ENCODE results near the gene UTP4.
A peak's percentile ranks its signal among the peaks of the same experiment; 100 is the strongest.

Gene UTP4

GRCh38 chr16:69180011-69180338 is 47.5 kb downstream of the UTP4 start:
- DNase-seq = no peak

- DNase-seq = no peak
These were observed 50.4 kb downstream of the UTP4 start for GRCh38 chr16:69182730-69183416.

DNA sequence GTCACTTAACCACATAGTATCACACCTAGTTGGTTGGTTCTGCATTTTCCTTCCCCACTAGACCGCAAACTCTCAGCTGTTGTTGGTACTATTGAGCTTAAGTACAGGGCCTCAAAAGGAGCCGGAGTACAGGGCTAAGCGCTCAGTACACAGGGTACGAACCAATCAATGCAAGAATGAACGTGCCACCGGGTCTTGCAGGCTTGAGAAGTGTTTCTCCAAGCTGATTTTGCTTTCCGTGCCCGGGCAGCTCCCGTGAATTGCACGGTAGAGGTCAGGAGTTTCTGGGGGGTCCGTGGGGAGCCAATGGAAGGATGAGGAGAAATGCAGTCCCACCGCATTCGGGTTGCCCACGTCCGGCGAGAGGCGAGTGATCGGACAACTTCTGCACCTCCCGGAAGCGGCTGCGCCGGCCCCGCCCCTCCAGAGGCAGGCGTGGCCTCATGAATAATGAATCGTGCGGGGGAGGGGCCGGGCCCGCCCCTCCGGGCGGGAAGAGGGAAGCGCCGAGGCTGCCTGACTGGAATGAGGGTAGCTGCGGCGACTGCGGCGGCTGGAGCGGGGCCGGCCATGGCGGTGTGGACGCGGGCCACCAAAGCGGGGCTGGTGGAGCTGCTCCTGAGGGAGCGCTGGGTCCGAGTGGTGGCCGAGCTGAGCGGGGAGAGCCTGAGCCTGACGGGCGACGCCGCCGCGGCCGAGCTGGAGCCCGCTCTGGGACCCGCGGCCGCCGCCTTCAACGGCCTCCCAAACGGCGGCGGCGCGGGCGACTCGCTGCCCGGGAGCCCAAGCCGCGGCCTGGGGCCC is 54.4 kb downstream of the UTP4 start, which contains the start of gene SNTB2:
Gene SNTB2, plus strand, starts transcription at position 523 of the 804 bp plus-strand sequence. Its CDS starts 3 bp downstream, at position 526.
- DNase-seq = peak; percentile 73

DNA sequence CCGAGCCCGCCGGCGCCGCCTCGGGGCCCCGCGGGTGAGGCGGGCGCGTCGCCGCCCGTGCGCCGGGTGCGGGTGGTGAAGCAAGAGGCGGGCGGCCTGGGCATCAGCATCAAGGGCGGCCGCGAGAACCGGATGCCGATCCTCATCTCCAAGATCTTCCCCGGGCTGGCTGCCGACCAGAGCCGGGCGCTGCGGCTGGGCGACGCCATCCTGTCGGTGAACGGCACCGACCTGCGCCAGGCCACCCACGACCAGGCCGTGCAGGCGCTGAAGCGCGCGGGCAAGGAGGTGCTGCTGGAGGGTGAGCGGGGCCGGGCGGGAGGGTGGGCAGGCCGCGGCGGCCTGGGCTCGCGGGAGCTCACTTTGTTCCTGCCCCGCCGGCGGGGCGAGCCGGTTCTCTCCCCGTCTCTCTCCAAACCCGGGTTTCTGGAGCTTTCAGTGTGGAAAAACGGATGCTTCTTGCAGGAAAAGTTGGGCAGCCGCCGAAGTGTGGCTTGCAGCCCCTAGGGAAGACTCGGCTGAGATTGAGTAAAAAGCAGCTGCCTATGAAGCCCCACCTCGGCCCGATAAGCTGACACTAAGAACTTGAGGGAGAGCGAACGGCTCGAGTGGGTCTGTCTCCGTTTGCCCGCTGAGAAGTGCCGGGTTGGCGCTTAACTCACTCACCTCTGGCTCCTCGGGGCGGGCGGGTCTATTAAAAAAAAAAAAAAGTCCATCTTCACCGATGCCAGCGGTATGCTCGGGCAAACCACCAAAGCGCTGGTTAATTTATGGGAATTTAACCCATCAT is 55.2 kb downstream of the UTP4 start:
- DNase-seq = peak; percentile 42

- no peak for DNase-seq
These were observed 55.7 kb downstream of the UTP4 start for GRCh38 chr16:69188236-69188549.

DNA sequence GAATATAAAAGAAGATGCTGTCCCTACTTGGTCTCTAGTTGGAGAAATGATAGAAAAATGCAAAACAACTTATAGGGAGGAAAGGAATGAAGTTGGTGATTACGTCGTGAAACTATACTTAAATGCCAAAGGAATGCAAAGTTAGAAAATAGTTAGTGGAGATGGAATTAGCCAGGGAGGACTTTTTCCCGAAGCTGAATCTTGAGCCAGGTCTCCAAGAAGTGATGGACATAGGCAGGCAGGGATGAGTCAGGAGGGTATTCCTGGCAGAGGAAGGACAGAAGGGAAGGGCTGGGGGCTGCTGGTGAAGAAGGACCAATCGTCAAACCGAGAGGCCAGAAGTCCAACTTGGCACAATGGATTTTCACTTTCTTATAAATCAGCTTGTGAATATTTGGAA is 56.3 kb downstream of the UTP4 start:
- no peak for DNase-seq

GRCh38 chr16:69190046-69190588 is 57.7 kb downstream of the UTP4 start:
- no peak for DNase-seq

DNA sequence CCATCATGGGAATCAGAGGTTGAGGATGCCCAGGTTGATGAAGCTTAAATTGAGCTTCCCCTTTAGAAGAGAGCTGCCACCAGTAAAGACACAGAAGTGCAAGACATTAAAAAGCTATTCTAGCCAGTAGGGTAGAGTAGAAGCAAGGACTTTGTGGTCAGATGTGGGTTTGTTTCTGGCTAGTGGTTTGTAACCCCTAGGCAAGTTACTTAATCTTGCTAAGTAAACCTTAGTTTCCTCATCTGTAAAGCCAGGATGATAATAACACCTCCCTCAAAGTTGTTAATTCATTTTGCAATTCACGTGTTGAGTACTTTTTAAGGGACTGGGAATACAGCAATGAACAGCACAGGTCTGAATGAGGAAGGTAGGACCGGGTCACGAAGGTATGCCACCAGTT is 58.1 kb downstream of the UTP4 start:
- DNase-seq = no peak

DNA sequence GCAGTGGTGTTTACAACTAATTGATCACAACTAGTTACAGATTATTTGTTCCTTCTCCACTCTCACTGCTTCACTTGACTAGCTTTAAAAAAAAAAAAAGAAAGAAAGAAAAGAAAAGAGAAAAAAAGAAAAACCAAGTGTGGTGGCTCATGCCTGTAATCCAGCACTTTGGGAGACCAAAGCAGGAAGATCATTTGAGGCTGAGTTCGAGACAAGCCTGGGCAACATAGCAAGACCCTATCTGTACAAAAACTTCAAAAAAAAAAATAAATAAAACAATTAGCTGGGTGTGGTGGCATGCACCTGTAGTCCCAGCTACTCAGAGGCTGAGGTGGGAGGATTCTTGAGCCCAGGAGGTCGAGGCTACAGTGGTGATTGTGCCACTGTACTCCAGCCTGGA is 58.7 kb downstream of the UTP4 start:
- no peak for DNase-seq

DNA sequence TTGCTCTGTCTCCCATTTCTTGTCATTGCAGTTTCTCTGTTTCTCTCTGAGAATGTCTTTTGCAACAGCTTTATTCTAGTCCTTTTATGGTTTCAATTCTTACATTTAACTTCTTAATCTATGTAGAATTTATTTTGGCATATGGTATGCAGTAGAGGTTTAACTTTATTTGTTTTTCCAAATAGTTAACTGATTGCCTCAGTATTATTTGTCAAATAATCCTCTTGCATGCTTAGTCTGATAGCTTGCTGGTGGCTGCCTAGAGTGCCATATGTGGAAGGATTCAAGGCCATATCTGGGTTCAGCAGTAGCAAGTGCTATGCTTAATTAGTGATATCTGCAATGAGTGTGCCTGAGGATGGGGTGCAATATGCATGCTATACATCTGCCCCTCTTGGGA is 61.4 kb downstream of the UTP4 start:
- DNase-seq = no peak

DNA sequence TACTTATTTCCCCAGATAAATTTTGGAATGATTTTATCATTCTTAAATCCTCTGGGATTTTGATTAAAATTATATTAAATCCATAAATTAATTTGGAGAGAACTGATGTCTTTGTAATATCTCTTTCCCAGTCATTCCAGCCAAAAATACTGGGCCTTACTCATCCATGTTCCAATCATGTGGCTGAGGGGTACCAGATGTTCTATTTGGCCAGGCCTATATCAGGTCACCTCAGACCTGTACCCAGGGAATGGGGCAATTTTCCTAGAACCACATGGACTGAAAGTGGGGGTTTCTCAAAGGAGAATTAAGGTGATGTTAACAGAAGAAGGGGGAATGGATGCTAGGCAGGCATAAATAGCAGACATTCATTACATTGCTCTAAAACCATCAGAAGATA is 62.0 kb downstream of the UTP4 start:
- no peak for DNase-seq

DNA sequence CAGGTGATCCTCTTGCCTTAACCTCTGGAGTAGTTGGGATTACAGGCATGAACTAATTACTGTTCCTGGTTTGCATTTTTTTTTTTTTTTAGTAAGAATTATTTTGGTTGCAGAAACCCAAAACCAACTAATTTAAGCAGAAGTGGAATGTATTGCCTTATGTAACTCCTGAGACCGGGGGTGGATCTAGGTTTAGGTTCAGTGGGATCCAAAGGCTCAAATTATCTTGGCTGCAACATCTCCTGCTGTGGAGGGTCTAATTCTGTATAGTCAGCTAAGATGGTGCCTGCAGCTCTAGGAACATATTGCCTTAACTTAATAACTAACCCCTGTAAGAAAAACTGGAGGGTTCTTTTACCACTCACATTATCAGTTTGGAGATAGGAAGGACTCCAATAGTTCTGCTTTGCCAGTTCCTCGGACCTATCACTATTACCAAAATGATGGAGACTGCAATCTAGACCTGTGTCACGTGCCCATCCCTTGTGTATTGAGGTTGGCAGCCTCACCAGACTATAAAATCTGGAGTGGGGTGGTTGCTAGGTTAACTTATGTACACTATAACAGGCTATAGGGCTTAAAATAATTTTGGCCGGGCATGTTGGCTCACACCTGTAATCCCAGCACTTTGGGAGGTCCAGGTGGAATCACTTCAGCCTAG is 63.0 kb downstream of the UTP4 start:
- DNase-seq = no peak

GRCh38 chr16:69197573-69197972 is 65.1 kb downstream of the UTP4 start:
- no peak for DNase-seq

DNA sequence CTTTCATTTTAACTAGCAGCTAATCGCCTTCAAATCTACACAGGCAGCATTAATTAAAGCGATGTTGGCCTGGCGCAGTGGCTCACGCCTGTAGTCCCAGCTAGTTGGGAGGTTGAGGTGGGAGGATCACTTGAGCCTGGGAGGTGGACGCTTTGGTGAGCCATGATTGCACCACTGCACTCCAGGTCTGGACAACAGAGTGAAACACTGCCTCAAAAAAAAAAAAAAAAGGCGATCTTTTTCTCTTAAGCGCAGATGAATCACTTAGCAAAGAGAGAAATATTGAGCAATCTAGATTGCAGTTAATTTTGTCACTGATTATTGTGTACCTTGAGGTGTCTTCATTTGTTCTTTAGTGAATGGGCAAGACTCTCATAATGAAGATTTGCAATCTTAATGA is 66.9 kb downstream of the UTP4 start:
- no peak for DNase-seq

- no peak for DNase-seq
These were observed 68.8 kb downstream of the UTP4 start for GRCh38 chr16:69201291-69201690.

DNA sequence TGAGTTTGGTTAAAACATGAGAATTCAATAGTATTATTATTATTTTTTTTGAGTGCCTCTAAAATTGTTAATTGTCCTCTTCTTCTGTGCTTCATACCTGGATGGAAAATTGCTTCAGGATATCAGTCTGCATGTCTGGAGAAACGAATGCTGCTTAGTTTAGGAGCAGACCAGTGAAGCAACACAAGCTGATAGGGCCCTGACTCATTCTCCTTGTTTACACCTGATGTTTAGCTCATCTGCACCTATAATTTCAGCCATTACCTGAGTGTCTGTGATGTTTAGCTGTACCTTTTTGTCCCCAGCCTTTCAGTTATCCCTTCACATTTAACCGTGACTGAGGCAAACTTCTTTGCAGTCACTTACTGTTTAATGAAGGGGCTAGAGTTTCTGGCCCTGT is 69.3 kb downstream of the UTP4 start:
- no peak for DNase-seq

DNA sequence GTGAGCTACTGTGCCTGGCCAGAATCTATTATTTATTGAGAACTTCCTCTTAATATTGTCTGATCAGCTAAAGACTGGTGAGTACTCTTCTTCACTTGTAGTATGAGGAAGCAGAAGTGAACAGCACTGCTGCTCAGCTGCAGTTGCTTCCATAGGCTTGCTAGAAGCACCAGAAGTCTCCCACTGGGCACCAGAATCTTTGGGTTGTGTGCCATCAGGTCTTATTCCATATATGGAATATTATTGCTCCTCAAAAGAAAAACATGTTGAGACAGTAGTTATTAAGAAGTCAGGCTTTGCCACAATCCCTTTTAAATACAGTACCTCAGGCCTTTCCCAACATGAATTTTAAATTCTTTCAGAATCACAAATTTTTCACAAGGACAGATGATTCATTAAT is 71.7 kb downstream of the UTP4 start:
- no peak for DNase-seq

DNA sequence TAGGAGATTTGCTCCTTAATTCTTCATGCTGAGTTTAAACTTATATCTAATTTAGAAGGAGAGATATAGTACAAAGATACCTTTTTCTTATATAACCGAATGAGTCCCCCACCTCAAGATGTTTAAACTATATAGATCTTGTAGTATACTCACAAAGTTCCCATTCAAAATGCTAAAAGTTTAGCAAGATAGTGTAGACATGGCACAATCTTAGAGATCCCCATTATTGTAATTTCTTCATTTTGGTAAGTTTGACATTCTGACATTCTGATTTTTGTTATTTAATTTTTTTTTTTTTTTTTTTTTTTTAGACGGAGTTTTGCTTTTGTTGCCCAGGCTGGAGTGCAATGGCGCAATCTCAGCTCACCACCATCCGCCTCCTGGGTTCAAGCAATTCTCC is 77.3 kb downstream of the UTP4 start:
- DNase-seq = no peak

- DNase-seq = no peak
These were observed 85.0 kb downstream of the UTP4 start for GRCh38 chr16:69217433-69217832.
